22Rv1 (cell line): ENCODE data around the gene FAM107B.

Source experiments
- ZFX ChIP-seq: fragments of 450-650 bp; IDR thresholded peaks from 2 replicates; pipeline ENCODE4 v1.6.1; 2017; ENCODE audit warnings: antibody characterized with exemption, borderline replicate concordance
- TF ChIP-seq, protein P1 (sequence below): fragments of 450-650 bp; IDR thresholded peaks from 2 replicates; pipeline ENCODE4 v1.5.1; 2017; ENCODE audit warnings: mild to moderate bottlenecking

DNA sequence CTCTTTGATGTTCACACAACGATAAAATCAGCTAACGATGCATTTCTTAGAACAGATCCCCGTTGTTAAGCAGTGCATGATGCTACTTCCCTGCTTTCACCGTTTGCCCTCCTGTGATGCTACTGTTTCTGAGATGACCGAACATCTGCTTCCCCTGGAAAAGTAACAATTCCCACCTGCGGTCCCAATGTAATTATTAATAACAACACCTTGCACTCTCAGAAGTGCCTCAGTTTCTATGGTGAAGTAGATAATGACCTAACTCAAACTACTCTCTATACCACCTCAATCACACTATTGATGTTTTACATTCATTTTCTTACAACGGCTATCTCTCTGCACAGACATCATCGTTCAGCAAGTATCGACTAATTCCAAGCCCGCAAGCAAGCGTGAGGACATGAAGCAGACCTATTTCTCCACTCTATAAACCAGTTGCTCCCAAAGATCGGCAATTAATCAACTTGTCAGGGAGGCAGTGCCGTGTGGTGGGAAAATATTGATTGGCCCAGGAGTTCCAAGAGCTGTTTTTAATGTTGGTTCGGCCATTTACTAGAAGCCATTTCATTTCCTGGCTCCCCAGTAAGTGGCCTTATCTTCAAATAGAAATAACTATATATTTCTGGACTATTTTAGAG is 42.7 kb downstream of the FAM107B start:
- TF ChIP-seq, protein P1, sequence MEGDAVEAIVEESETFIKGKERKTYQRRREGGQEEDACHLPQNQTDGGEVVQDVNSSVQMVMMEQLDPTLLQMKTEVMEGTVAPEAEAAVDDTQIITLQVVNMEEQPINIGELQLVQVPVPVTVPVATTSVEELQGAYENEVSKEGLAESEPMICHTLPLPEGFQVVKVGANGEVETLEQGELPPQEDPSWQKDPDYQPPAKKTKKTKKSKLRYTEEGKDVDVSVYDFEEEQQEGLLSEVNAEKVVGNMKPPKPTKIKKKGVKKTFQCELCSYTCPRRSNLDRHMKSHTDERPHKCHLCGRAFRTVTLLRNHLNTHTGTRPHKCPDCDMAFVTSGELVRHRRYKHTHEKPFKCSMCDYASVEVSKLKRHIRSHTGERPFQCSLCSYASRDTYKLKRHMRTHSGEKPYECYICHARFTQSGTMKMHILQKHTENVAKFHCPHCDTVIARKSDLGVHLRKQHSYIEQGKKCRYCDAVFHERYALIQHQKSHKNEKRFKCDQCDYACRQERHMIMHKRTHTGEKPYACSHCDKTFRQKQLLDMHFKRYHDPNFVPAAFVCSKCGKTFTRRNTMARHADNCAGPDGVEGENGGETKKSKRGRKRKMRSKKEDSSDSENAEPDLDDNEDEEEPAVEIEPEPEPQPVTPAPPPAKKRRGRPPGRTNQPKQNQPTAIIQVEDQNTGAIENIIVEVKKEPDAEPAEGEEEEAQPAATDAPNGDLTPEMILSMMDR = no peak
- no peak for TF ChIP-seq ZFX
